Left ventricle myocardium inferior (tissue), 1 donor: ENCODE results near the gene ZNF787. TPM values are rescaled to one million over a fixed set of nuclear protein-coding genes. Genes with fewer than 3 reads are reported as not detected.

Experiments
- DNase-seq: peaks from one replicate; pipeline ENCODE4 v3.0.0-alpha.2; 2020
- H3K27ac ChIP-seq: fragments of 200-600 bp; replicated peaks from 2 replicates; pipeline ENCODE4 v1.8.0; 2021
- H3K27me3 ChIP-seq: fragments of 200-600 bp; 2 replicates; pipeline ENCODE4 v1.8.0; 2021; ENCODE audit warnings: low read depth
- H3K36me3 ChIP-seq: fragments of 200-600 bp; 2 replicates; pipeline ENCODE4 v1.8.0; 2021
- H3K4me1 ChIP-seq: fragments of 200-600 bp; 2 replicates; pipeline ENCODE4 v1.8.0; 2021
- H3K4me3 ChIP-seq: fragments of 200-600 bp; 2 replicates; pipeline ENCODE4 v1.8.0; 2021; ENCODE audit warnings: mild to moderate bottlenecking, moderate library complexity
- H3K9me3 ChIP-seq: fragments of 200-600 bp; replicated peaks from 2 replicates; pipeline ENCODE4 v1.8.0; 2021
- CTCF ChIP-seq: fragments of 200-600 bp; IDR thresholded peaks from 2 replicates; pipeline ENCODE4 v1.8.0; 2021; ENCODE audit warnings: antibody characterized with exemption, mild to moderate bottlenecking, borderline replicate concordance
- intact Hi-C: fragments of 100-400 bp; cut with micrococcal nuclease; formaldehyde crosslinking; loops from one replicate; pipeline ENCODE4 v1.11.0; 2022
- total RNA-seq: library from RNA; stranded (reverse); fragmentation: NEBNext Ultra II Directional; extraction: Animal tissue kit (Norgen Biotek cat#: 25700); gene quantifications from one replicate; pipeline ENCODE4 v1.2.1, GENCODE V29; 2021
- donor health status: DM: no; HTN: yes; CAD: no; lungs with severe emphysema.

The ZNF787 gene
- total RNA-seq, 1 donor from 2014 or later = 31.8 TPM

DNA sequence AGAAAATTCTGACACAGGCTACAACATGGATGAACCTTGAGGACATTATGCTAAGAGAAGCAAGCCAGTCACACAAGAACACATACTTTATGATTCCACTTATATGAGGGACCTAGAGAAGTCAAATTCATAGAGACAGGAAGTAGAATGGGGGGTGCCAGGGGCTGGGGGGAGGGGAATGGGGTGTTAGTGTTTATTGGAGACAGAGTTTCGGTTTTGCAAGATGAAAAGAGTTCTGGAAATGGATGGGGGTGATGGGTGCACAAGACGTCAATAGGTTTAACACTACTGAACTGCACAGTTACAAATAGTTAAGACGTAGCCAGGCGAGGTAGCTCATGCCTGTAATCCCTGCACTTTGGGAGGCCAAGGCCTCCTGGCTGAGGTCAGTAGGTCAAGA lies 3.5 kb upstream of the ZNF787 start:
- H3K9me3 ChIP-seq = no peaks in the 10 kb centered on the region
- H3K4me1 ChIP-seq = peaks cover 15% of the 10 kb centered on the region
- no peak for TF ChIP-seq CTCF
- no peak for DNase-seq
- H3K4me3 ChIP-seq = no peak overlapping the region
- no peak overlapping the region for H3K27ac ChIP-seq
- no peaks in the 10 kb centered on the region for H3K27me3 ChIP-seq
- intact Hi-C loops = no loop called here
- H3K36me3 ChIP-seq = no peaks in the 10 kb centered on the region

DNA sequence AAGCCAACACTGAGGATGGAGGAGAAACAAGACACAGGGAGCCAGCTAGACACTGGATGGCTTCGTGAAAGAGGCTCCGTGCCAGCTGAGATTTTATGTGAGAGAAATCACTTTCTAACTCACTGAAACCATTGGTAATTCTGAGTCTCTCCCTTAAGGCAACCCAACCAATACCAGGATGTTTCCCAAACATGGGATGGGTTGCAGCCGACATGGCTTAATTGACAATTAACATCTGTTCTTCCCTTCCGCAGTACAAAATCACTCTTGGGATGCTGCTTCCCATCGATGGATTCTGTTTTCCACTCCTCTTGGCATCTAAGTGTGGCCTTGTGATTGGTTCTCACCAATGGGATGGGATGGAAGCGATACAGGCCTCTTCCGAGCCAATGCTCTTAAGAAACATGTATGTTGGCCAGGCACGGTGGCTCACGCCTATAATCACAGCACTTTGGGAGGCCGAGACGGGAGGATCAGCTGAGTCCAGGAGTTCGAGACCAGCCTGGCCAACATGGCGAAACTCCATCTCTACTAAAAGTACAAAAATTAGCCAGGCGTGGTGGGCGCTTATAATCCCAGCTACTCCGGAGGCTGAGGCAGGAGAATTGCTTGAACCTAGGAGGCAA lies 2.3 kb upstream of the ZNF787 start:
- H3K4me1 ChIP-seq = peaks cover 27% of the 10 kb centered on the region
- no peaks in the 10 kb centered on the region for H3K27me3 ChIP-seq
- TF ChIP-seq CTCF = no peak
- no peaks in the 10 kb centered on the region for H3K9me3 ChIP-seq
- no peak for DNase-seq
- H3K4me3 ChIP-seq = no peak overlapping the region
- H3K36me3 ChIP-seq = no peaks in the 10 kb centered on the region
- H3K27ac ChIP-seq = peak overlapping the region; percentile 18
- intact Hi-C loops = no loop called here

GRCh38 chr19:56120371-56121179 lies 520 bp downstream of the ZNF787 start:
- intact Hi-C loops = no loop called here
- peak; percentile 41 for TF ChIP-seq CTCF
- DNase-seq = peak; percentile 83
- Histone ChIP-seq H3K27me3 (no peaks in the 10 kb centered on the region), H3K27ac (peak overlapping the region; percentile 97), H3K9me3 (no peaks in the 10 kb centered on the region), H3K4me3 (peak overlapping the region; percentile 91), H3K4me1 (peaks cover 54% of the 10 kb centered on the region), H3K36me3 (no peaks in the 10 kb centered on the region)

DNA sequence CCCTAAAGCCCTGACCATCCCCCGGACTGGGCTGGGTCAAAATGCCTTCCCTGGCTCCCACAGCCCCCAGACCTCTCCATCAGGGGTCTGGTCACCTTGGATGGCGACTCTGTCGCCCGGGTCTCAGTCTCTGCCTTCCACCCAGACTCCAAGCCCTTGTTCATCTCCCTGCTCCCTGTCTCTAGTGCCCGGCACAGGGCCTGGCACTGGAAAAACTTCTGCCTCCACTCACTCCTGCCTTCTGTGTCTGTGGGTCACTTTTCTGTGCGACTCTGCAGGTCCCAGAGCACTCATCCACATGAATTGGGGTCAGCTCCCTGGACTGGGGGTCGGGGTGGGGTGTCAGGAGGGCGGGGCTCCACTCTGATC lies 1.1 kb downstream of the ZNF787 start:
- Histone ChIP-seq H3K36me3 (no peaks in the 10 kb centered on the region), H3K27ac (peak overlapping the region; percentile 97), H3K27me3 (no peaks in the 10 kb centered on the region), H3K4me1 (peaks cover 59% of the 10 kb centered on the region), H3K4me3 (peak overlapping the region; percentile 91), H3K9me3 (no peaks in the 10 kb centered on the region)
- DNase-seq = no peak
- no peak for TF ChIP-seq CTCF
- intact Hi-C loops = no loop called here

DNA sequence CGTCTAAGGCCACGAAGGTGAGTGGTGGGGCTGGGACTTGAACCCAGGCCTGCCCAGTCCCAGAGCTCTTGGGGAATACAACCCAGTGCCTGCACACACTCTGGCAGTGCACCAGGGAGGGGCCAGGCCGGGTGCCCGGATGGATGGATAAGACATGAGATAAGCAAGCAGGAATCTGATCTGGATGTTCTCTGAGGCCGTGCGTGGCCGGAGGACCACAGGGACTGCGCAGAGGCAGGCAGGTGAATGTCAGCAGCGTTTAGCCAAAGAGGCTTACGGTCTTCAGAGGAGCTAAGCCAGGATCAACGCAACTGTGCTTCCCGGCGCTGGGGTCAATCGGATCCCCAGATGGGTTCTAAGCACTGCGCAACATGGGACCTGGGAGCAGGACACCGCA lies 1.5 kb downstream of the ZNF787 start:
- TF ChIP-seq CTCF = no peak
- no peak for DNase-seq
- Histone ChIP-seq H3K4me1 (peaks cover 63% of the 10 kb centered on the region), H3K36me3 (no peaks in the 10 kb centered on the region), H3K27ac (peak overlapping the region; percentile 97), H3K27me3 (no peaks in the 10 kb centered on the region), H3K9me3 (no peaks in the 10 kb centered on the region), H3K4me3 (peak overlapping the region; percentile 91)
- intact Hi-C loops = no loop called here
